Occipital lobe (tissue), 3 donors: Measurements from ENCODE around the gene ERI3. TPM values are rescaled to one million over a fixed set of nuclear protein-coding genes. Genes with fewer than 3 reads are reported as not detected.
"Not testable (repeated sequence)": the region's sequence is repeated elsewhere in the genome, so short reads cannot be mapped to it uniquely, and the experiment has no call there.

Experiments used
- DNase-seq: peaks from one replicate; lab custom pipeline; 2025; lab: John Stamatoyannopoulos, UW
- small RNA-seq: library from RNA; depleted of rRNA; stranded (forward); fragments of <200 nt; gene quantifications from one replicate; pipeline ENCODE3, GENCODE V24; 2014
- total RNA-seq: library from RNA; depleted of rRNA; stranded (reverse); fragments of >200 nt; gene quantifications from one replicate; pipeline ENCODE4 v1.2.3, GENCODE V29; 2014

ERI3 gene
- total RNA-seq, 1 donor from 2014 or later = 99.2 TPM

DNA sequence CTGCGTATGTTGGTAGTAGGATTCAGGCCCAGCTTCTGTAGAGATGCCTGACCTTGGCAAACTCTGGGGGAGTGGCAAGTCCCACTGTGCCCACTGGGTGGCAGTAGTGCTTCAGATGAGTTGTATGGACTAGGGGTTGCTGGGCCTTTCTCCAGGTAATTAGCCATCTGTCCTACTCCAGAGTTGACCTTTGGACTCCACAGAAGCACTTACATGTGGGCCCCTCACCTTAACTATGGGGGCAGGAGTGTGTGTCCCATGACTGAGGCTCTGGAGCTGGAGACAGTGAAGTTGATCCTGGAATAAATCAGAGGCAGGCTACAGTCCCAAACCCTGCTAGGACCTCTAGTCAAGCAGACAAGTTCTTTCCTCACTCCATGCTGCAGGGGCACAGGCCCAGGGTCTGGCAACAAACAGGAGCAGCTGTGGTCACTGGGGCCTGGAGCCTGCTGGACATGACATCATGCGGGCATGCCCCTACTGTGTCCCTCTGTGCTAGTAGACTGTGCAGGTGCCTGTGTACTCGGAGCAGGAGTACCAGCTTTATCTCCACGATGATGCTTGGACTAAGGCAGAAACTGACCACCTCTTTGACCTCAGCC, 137.1 kb downstream of the ERI3 start:
- peak; percentile 52 for DNase-seq

GRCh38 chr1:44213222-44214112, 141.6 kb downstream of the ERI3 start, which contains the start of gene DMAP1:
Gene DMAP1 (plus strand): TSS chr1:44213471. CDS start chr1:44213754, 283 bp downstream.
- peak; percentile 90 for DNase-seq

GRCh38 chr1:44212355-44213221, 142.5 kb downstream of the ERI3 start:
- no peak for DNase-seq

GRCh38 chr1:44210595-44210994, 144.5 kb downstream of the ERI3 start:
- DNase-seq = no peak

DNA sequence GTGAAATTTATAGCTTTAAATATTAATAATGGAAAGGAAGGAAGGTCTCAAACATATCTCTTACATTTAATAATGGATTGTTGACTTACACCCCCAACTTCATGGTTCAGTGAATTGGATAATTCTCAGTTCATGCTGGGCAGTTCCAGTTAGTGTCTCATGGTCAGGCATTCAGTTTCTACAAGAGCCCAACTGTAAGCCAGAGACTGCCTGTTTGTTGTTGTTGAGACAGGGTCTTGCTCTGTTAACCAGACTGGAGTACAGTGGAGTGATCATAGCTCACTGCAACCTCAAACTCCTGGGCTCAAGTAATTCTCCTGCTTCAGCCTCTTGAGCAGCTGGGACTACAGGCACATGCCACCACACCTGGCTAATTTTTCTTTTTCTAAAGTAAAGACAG, 146.8 kb downstream of the ERI3 start:
- DNase-seq = no peak

DNA sequence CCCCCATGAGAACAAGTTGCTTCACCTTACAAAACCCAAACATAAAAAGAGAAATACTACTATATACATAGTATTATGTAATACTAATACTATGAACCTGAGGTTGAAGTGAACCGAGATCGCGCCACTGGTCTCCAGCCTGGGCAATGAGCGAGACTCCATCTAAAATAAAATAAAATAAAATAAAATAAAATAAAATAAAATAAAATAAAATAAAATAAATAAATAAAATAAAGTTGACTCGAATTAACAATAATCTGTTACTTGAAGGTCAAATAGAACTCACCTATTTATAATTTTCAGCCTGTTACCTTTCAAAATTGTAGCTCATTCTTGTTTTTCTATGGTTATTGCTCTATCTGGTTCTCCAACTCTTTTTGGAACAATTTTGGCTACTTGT, 148.5 kb downstream of the ERI3 start:
- DNase-seq = not testable (repeated sequence)

DNA sequence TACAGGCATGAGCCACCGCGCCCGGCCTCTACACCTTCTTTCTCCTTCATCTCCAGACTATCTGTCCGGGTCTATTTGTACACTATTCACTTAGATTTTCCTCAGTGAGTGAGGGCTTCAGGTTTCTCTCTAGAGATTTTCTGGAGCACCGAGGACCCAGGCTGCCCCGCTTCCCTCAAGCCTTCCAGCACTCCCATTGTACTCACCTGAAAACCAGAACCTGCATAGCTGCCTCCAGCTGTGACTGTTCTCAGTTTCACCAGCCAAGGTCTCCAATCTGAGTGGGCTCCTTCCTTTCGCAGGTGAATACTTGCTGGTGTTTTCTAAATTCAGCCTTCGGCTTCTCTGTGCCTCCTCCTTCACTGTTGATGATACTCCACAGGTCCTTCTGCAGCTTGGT, 154.7 kb downstream of the ERI3 start:
- no peak for DNase-seq

DNA sequence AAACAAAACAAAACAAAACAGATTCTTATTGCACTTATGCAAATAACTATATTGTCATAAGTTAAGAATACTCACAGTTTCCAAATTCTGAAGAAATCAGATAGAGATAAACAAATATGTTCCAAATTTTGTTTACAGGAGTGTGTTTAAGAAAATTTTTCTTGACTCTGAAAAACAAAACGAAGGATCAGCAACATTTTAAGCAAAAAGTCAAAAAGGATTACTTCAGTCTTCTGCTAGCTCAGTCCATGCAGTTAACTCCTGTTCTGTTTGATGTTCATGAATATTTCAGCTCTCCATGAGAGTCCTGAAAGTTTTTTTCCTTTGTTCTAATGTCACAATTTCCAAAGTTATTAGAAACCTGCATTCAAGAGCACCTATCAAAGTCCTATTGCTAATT, 180.4 kb downstream of the ERI3 start:
- DNase-seq = no peak

Small RNA genes within 50 kb of the gene (small RNA-seq; reads per million reads assigned to genes)
- gene AL035417.1 = not detected
- not detected for gene RNU6-369P

Other genes starting within 250 kb of the ERI3 start
- 0.31 TPM for gene KLF17, start 236.4 kb downstream of the ERI3 start, total RNA-seq
- gene KLF18, start 213.6 kb downstream of the ERI3 start, total RNA-seq = not detected
- gene DMAP1, start 141.8 kb downstream of the ERI3 start, total RNA-seq = 31.5 TPM
- gene RNF220, start 50.0 kb upstream of the ERI3 start, total RNA-seq = 46.8 TPM